Ishikawa (cell line): ENCODE data around the gene APOF.

Source experiments
- RAD21 ChIP-seq: IDR thresholded peaks from 2 replicates; pipeline ENCODE4 v1.6.1; 2012; ENCODE audit warnings: low read depth
- TEAD4 ChIP-seq: IDR thresholded peaks from 2 replicates; pipeline ENCODE4 v1.6.1; 2012

DNA sequence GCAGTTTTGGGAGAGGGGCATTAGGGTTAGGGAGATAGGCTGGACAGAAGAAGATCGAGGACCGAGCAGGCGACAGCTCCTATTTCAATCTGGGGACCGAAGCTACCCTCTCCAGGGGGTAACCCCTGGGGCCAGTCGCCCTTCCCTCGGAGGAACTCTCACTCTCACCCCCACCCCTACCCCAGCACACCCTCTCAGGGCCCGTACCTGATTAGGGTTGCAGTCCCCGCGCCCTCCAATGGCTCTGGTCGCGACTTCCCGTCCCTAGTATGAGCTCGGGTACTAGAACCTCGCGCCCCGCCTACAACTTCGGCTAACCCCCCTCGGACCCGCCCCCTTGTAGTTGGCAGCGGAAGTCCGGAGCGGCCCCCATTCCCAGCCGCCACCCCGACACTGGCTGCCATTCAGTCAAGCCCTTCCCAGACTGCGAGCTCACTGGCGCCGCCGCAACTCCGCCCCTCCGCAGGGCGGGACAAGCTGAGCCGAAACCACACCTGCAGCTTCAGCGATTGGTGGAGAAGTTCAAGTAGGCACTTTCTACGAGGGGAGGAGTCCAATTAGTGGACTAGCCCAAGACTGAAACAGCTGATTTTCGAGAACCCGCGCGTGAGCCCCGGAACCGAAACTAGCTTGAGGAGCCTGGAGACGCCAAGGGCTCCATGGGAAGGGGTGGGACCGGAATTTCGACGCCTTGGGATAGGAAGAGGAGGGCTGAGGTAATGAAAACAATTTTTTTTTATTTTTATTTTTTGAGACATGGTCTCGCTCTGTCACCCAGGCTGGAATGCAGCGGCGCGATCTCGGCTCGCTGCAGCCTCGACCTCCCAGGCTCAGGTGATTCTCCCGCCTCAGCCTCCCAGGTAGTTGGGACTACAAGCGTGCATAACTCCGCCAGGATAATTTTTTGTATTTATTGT is 2.5 kb downstream of the APOF start, which contains the start of gene STAT2:
- TF ChIP-seq RAD21 (no peak; the same call in 1 of the 2 replicates), TEAD4 (peak; percentile 83)
